ENCODE measurements around the gene AAGAB. TPM values are rescaled to one million over a fixed set of nuclear protein-coding genes. Genes with fewer than 3 reads are reported as not detected.
A peak's percentile ranks its signal among the peaks of the same experiment; 100 is the strongest.

AAGAB gene
- total RNA-seq, 2 donors from 2014 or later, result 50.5 TPM

- H3K27me3 Mint-ChIP-seq, result no peaks in the 10 kb centered on the region
- H3K4me3 Mint-ChIP-seq, result no peak overlapping the region
- peaks cover 6% of the 10 kb centered on the region for H3K36me3 Mint-ChIP-seq
- ATAC-seq, result no peak
- H3K4me1 Mint-ChIP-seq (ENCODE audit: low read depth in 2 of 2), result peaks cover 43 to 49% of the 10 kb centered on the region in 2 donors
- DNase-seq (ENCODE audit: low spot score), result no peak
- no peaks in the 10 kb centered on the region for H3K9me3 Mint-ChIP-seq
- H3K27ac Mint-ChIP-seq, result no peak overlapping the region
Observed at GRCh38 chr15:67244971-67245478, 9.4 kb downstream of the AAGAB start.

- Mint-ChIP-seq H3K27me3 (no peaks in the 10 kb centered on the region), H3K9me3 (no peaks in the 10 kb centered on the region), H3K36me3 (peaks cover 6% of the 10 kb centered on the region), H3K4me3 (peak overlapping the region; percentile 52), H3K27ac (peak overlapping the region in 1 of 2 donors; percentile 35), H3K4me1 (ENCODE audit: low read depth in 2 of 2) (peaks cover 44 to 54% of the 10 kb centered on the region in 2 donors)
- no peak for DNase-seq (ENCODE audit: low spot score)
- ATAC-seq, result no peak
Observed at GRCh38 chr15:67242708-67243111, 11.8 kb downstream of the AAGAB start.

- DNase-seq (ENCODE audit: low spot score) (no peak), ATAC-seq (peak; percentile 80 to 91)
- Mint-ChIP-seq H3K4me1 (ENCODE audit: low read depth in 2 of 2) (peaks cover 41 to 49% of the 10 kb centered on the region in 2 donors), H3K27ac (peak overlapping the region; percentile 59 to 76), H3K36me3 (no peaks in the 10 kb centered on the region), H3K9me3 (no peaks in the 10 kb centered on the region), H3K4me3 (peak overlapping the region; percentile 75), H3K27me3 (no peaks in the 10 kb centered on the region)
Observed at GRCh38 chr15:67241132-67241855, 13.2 kb downstream of the AAGAB start.

DNA sequence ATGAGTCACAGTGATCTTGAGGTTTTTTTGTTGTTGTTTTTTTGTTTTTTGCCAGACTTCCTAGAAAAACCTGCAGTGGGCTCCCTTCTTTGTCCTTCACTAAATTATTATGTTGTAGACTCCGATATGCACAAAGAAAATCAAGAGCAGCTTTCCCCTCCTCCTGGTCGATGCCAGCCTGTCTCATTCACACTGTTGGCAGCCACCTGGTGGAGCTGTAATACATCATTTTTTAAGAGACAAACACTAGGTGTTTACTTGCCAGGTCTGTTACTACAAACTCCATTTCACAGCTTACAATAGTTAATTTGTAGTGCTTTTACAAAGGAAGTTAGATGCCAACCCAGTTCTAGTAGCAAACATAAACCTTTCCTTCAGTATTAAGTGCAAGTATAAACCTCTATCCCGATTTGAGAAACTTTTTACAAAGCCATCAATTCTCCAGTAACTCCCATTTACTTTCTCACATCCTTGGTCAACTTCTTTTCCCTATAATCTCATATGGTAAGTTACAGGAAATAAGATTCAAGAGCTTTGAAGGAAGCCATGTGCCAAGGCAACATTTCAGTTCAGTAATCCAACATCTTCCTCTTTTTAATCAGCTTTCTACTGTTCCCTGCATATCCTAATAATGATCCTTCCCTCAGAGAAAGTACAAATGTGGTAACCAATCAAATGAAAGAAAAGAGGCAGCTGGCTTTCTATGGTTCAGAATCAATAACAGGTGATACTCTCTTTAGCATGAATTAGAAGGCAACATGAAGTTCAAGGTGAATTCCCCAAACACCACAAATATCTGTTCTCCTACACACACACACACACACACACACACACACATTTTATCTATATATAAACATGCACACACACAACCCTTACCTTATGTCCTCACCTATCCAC is 14.0 kb downstream of the AAGAB start:
- H3K9me3 Mint-ChIP-seq, result no peaks in the 10 kb centered on the region
- no peak for ATAC-seq

GRCh38 chr15:67232591-67232990 is 21.9 kb downstream of the AAGAB start:
- Mint-ChIP-seq H3K27me3 (no peaks in the 10 kb centered on the region), H3K27ac (no peak overlapping the region), H3K36me3 (peaks cover 40% of the 10 kb centered on the region), H3K4me1 (ENCODE audit: low read depth in 2 of 2) (peaks cover 8 to 11% of the 10 kb centered on the region in 2 donors), H3K9me3 (no peaks in the 10 kb centered on the region), H3K4me3 (no peak overlapping the region)
- DNase-seq (ENCODE audit: low spot score) (no peak), ATAC-seq (no peak)

More for the DNA sequence above, 14.0 kb downstream of the AAGAB start:
- no peaks in the 10 kb centered on the region for H3K36me3 Mint-ChIP-seq
- H3K27me3 Mint-ChIP-seq, result no peaks in the 10 kb centered on the region
- peak overlapping the region; percentile 59 to 76 for H3K27ac Mint-ChIP-seq
- peak overlapping the region; percentile 75 for H3K4me3 Mint-ChIP-seq
- H3K4me1 Mint-ChIP-seq (ENCODE audit: low read depth in 2 of 2), result peaks cover 38 to 49% of the 10 kb centered on the region in 2 donors
- DNase-seq (ENCODE audit: low spot score), result no peak

DNA sequence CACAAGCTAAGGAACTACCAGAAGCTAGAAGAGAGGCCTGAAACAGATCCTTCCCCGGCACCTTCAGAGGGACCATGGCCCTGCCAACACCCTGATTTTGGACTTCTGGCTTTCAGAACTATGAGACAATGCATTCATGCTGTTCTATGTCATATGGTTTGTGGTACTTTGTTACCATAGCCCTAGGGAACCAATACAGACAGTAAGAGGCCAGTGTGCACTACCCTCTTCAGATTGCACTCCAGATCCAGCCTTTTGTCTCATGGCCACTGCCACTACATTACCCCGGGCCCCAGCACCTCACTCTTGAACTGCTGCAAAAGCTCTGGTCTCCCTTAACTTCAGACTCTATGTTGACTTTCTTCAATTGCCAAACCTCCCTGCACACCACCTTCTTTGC is 24.0 kb downstream of the AAGAB start:
- no peaks in the 10 kb centered on the region for H3K9me3 Mint-ChIP-seq
- no peak overlapping the region for H3K27ac Mint-ChIP-seq
- no peak for ATAC-seq
- H3K36me3 Mint-ChIP-seq, result peaks cover 40% of the 10 kb centered on the region
- H3K4me1 Mint-ChIP-seq (ENCODE audit: low read depth in 2 of 2), result peaks cover 8 to 11% of the 10 kb centered on the region in 2 donors
- no peak overlapping the region for H3K4me3 Mint-ChIP-seq
- no peaks in the 10 kb centered on the region for H3K27me3 Mint-ChIP-seq
- no peak for DNase-seq (ENCODE audit: low spot score)

DNA sequence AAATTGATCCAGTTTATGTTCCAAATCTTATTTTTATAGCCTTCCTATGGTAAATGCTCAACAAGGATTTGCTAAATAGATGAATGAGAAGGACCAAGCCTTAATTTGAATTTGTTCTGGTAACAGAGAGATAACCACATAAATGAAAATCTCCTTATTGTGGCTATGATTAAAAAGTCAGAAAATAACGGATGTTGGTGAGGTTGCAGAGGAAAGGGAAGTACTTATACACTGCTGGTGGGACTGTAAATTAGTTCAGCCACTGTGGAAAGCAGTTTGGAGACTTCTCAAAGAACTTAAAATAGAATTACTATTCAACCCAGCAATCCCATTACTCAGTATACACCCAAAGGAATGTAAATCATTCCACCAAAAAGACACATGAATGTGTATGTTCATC is 26.2 kb downstream of the AAGAB start:
- no peaks in the 10 kb centered on the region for H3K9me3 Mint-ChIP-seq
- peaks cover 29% of the 10 kb centered on the region for H3K36me3 Mint-ChIP-seq
- H3K27ac Mint-ChIP-seq, result peak overlapping the region in 1 of 2 donors; percentile 59

DNA sequence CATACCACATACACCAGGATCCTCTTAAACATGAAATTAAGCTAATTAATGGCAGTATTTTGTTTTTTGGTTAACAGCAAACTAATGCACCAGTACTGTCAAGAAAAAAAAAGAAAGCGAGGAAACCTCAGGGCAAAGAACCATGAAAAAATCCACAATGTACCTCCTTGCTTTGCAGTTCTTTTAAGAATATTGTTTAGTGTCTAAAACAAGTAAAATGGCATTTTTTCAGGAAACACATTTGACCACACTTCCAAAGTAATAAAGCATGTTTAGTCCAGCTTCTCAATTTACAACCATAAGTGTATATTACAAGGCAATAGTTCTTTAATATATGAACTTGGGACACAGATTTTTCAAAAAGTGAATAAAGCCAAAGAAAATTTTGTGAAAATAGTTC is 26.6 kb downstream of the AAGAB start:
- DNase-seq (ENCODE audit: low spot score) (no peak), ATAC-seq (no peak)
- H3K4me3 Mint-ChIP-seq, result no peak overlapping the region
- H3K27me3 Mint-ChIP-seq, result no peaks in the 10 kb centered on the region
- peaks cover 25% of the 10 kb centered on the region for H3K36me3 Mint-ChIP-seq
- H3K27ac Mint-ChIP-seq, result no peak overlapping the region
- H3K9me3 Mint-ChIP-seq, result no peaks in the 10 kb centered on the region
- H3K4me1 Mint-ChIP-seq (ENCODE audit: low read depth in 2 of 2), result peaks cover 8 to 11% of the 10 kb centered on the region in 2 donors

More for the DNA sequence above, 26.2 kb downstream of the AAGAB start:
- no peaks in the 10 kb centered on the region for H3K27me3 Mint-ChIP-seq
- DNase-seq (ENCODE audit: low spot score) (no peak), ATAC-seq (no peak)
- H3K4me1 Mint-ChIP-seq (ENCODE audit: low read depth in 2 of 2), result peaks cover 8 to 11% of the 10 kb centered on the region in 2 donors
- no peak overlapping the region for H3K4me3 Mint-ChIP-seq

- Mint-ChIP-seq H3K27me3 (no peaks in the 10 kb centered on the region), H3K4me1 (ENCODE audit: low read depth in 2 of 2) (peaks cover 8 to 11% of the 10 kb centered on the region in 2 donors), H3K36me3 (peaks cover 21% of the 10 kb centered on the region), H3K9me3 (no peaks in the 10 kb centered on the region), H3K27ac (no peak overlapping the region), H3K4me3 (no peak overlapping the region)
- ATAC-seq (no peak), DNase-seq (ENCODE audit: low spot score) (no peak)
Observed at GRCh38 chr15:67227431-67227830, 27.0 kb downstream of the AAGAB start.

GRCh38 chr15:67225336-67225735 is 29.1 kb downstream of the AAGAB start:
- Mint-ChIP-seq H3K36me3 (peaks cover 5% of the 10 kb centered on the region), H3K4me3 (no peak overlapping the region), H3K4me1 (ENCODE audit: low read depth in 2 of 2) (peaks cover 7 to 8% of the 10 kb centered on the region in 2 donors), H3K27ac (no peak overlapping the region), H3K27me3 (no peaks in the 10 kb centered on the region), H3K9me3 (no peaks in the 10 kb centered on the region)
- ATAC-seq (no peak), DNase-seq (ENCODE audit: low spot score) (no peak)

GRCh38 chr15:67224889-67225288 is 29.6 kb downstream of the AAGAB start:
- Mint-ChIP-seq H3K4me1 (ENCODE audit: low read depth in 2 of 2) (peaks cover 7 to 8% of the 10 kb centered on the region in 2 donors), H3K36me3 (peaks cover 5% of the 10 kb centered on the region), H3K4me3 (no peak overlapping the region), H3K9me3 (no peaks in the 10 kb centered on the region), H3K27me3 (no peaks in the 10 kb centered on the region), H3K27ac (no peak overlapping the region)
- DNase-seq (ENCODE audit: low spot score) (no peak), ATAC-seq (no peak)

- no peak overlapping the region for H3K27ac Mint-ChIP-seq
- ATAC-seq, result no peak
- H3K4me1 Mint-ChIP-seq (ENCODE audit: low read depth in 2 of 2), result peaks cover 7 to 10% of the 10 kb centered on the region in 2 donors
- H3K4me3 Mint-ChIP-seq, result no peak overlapping the region
- peaks cover 14% of the 10 kb centered on the region for H3K36me3 Mint-ChIP-seq
- no peaks in the 10 kb centered on the region for H3K27me3 Mint-ChIP-seq
- no peaks in the 10 kb centered on the region for H3K9me3 Mint-ChIP-seq
- no peak for DNase-seq (ENCODE audit: low spot score)
Observed at GRCh38 chr15:67219288-67219687, 35.2 kb downstream of the AAGAB start.

DNA sequence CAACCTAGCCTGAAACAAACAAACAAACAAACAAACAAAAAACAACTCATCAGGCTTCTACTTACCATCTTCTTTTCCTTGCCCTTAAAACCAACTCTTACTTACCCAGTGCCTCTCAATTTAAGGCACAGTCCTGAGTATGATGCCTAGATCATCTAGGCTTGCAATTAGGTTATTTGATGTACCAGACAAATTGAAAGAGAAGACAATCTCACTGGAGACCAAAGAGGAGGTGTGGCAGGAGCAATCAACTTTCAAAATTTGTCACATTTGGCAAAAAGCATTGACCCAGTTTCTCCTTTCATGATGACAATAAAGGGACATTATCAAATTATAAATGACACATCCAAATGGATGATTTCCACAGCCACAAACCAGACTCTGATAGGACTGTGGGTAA is 36.0 kb downstream of the AAGAB start:
- DNase-seq (ENCODE audit: low spot score), result no peak
- no peak for ATAC-seq
- Mint-ChIP-seq H3K36me3 (peaks cover 14% of the 10 kb centered on the region), H3K9me3 (no peaks in the 10 kb centered on the region), H3K4me1 (ENCODE audit: low read depth in 2 of 2) (peaks cover 7 to 10% of the 10 kb centered on the region in 2 donors), H3K27me3 (no peaks in the 10 kb centered on the region), H3K4me3 (no peak overlapping the region), H3K27ac (peak overlapping the region in 1 of 2 donors; percentile 11)

GRCh38 chr15:67216859-67217258 is 37.6 kb downstream of the AAGAB start:
- H3K36me3 Mint-ChIP-seq, result peaks cover 14% of the 10 kb centered on the region
- H3K27me3 Mint-ChIP-seq, result no peaks in the 10 kb centered on the region
- H3K9me3 Mint-ChIP-seq, result no peaks in the 10 kb centered on the region
- H3K4me3 Mint-ChIP-seq, result no peak overlapping the region
- H3K4me1 Mint-ChIP-seq (ENCODE audit: low read depth in 2 of 2), result peaks cover 7 to 10% of the 10 kb centered on the region in 2 donors
- ATAC-seq (no peak), DNase-seq (ENCODE audit: low spot score) (no peak)
- peak overlapping the region in 1 of 2 donors; percentile 13 for H3K27ac Mint-ChIP-seq

Data from natural killer cell treated with Interleukin-12 subunit alpha and Interleukin-12 subunit beta and Interleukin-15 and Interleukin-18, amount 100 ng/mL, for 72 hours (primary cell).